Measurements from ENCODE around the gene VCP.

VCP gene

DNA sequence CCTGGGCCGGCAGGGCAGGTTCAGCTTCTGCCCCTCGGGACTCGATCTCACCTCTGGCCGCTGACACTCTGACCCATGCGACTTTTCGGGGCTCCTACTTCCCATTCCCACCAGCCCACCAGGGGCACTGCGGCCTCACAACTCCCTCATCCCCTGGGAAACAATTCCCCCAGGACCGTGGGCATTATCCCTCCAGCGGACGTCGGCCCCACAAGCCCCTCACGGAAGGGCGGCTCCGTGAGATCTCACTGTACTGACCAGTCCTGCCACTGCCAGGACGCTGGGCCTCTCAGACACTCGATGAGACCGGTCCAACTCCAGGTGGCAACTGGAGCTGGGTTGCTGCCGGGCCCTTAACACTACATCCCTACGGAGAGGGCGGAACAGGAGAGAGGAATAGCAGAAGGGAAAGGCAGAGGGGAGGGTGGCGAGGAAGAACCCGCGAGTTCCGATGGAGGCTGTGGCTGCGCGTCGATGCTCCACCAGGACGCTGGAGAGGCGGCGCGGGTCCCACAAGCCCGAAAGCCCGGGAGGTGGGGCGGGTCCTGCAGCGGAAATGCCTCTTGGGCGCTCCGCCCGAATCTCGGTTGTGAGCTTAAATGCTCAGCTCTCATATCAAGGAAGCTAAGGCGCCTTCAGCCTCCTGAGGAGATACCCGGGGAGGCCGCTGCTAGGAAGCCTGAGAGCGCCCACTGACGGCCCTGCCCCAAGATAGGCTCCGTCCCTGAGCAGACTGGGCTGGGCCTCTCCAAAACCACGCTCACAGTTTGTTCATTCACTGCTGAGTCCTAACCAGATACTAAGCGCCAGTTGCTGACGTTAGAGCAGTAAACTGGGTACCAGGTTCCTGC lies 36.3 kb downstream of the VCP start:
- peak; percentile 63 for DNase-seq (ENCODE audit: low read depth)
- TF ChIP-seq CTCF (conservative IDR thresholded peaks at IDR 0.05; ENCODE audit: control insufficient read depth, insufficient read depth, low read depth, low read length), result peak; percentile 12

DNA sequence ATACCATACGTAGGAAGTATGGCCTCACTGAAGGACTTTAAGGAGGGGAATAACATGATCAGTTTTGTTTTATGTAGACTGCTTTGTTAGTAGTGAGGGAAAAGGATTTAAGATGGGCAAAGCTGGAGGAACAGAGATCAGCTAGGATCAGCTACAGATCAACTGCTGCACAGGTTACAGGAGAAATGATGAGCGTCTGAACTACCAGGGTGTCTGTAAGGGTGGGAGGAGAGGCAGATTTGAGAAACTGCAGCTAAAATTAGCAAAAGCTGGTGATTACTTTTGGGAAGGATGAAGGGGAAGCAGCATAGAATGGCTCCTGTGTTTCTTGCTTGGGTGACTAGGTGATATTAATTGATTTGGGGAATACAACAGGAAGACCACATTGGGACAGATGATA lies 39.3 kb downstream of the VCP start:
- no peak for DNase-seq (ENCODE audit: low read depth)
- no peak for TF ChIP-seq CTCF (conservative IDR thresholded peaks at IDR 0.05; ENCODE audit: control insufficient read depth, insufficient read depth, low read depth, low read length)
- no peak overlapping the region for H3K4me3 ChIP-seq (ENCODE audit: control insufficient read depth, low read depth, low read length)

More for the DNA sequence above, 36.3 kb downstream of the VCP start:
- H3K4me3 ChIP-seq (ENCODE audit: control insufficient read depth, low read depth, low read length), result peak overlapping the region; percentile 37

DNA sequence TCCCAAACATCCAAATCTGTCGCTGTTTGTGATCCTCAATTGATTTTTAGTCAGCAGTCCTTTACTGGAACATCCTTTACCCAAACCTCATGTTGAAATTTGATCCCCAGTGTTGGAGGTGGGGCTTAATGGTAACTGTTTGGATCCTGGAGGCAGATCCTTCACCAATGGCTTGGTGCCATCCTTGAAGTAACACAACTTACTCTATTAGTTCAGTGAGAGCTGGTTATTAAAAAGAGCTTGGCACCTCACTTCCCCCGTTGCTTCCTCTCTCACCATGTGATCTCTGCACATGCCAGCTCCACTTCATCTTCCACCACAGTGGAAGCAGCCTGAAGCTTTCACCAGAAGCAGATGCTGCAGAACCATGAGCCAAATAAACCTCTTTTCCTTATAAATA lies 42.6 kb downstream of the VCP start:
- no peak for TF ChIP-seq CTCF (conservative IDR thresholded peaks at IDR 0.05; ENCODE audit: control insufficient read depth, insufficient read depth, low read depth, low read length)
- peak; percentile 34 for DNase-seq (ENCODE audit: low read depth)
- H3K4me3 ChIP-seq (ENCODE audit: control insufficient read depth, low read depth, low read length), result no peak overlapping the region

DNA sequence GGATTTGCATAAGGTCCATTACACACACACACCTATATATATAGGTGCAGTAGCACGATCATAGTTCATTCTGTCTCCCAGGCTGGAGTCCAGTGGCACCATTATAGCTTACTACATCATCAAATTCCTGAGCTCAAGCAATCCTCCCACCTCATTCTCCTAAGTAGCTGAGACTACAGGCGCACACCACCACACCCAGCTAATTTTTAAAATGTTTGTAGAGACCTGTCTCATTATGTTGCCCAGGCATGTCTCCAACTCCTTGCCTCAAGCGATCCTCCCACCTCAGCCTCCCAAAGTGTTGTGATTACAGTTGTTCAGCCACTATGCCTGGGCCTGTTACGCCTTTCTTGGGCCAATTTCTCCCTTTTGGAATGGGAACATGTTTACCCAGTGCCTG lies 43.2 kb downstream of the VCP start:
- no peak for DNase-seq (ENCODE audit: low read depth)
- no peak for TF ChIP-seq CTCF (conservative IDR thresholded peaks at IDR 0.05; ENCODE audit: control insufficient read depth, insufficient read depth, low read depth, low read length)
- H3K4me3 ChIP-seq (ENCODE audit: control insufficient read depth, low read depth, low read length), result no peak overlapping the region

DNA sequence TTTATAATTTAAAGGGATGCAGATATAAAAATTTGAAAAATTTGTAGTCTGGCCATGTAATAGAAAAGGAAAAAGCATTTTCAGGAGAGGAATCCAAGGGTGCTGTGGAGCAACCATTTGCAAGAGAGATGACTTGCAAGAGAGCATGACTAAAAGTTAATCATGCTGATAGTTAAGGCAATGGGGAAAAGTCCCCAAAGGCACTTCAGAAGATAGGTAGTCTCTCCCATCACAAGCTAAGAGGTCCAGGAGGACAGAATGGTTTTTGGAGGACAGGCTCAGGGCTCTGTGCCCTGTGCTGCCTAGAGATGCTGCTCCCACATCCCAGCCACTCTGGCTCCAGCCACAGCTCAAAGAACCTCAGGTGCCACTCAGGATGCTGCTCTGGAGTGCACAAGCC lies 44.1 kb downstream of the VCP start:
- H3K4me3 ChIP-seq (ENCODE audit: control insufficient read depth, low read depth, low read length), result no peak overlapping the region
- DNase-seq (ENCODE audit: low read depth), result peak; percentile 24
- no peak for TF ChIP-seq CTCF (conservative IDR thresholded peaks at IDR 0.05; ENCODE audit: control insufficient read depth, insufficient read depth, low read depth, low read length)

- H3K4me3 ChIP-seq (ENCODE audit: control insufficient read depth, low read depth, low read length), result no peak overlapping the region
- TF ChIP-seq CTCF (conservative IDR thresholded peaks at IDR 0.05; ENCODE audit: control insufficient read depth, insufficient read depth, low read depth, low read length), result no peak
- no peak for DNase-seq (ENCODE audit: low read depth)
Observed at GRCh38 chr9:35027860-35028259, 44.6 kb downstream of the VCP start.

All from fibroblast of mammary gland (primary cell).